Mesenchymal stem cell (in vitro differentiated cells and primary cell): ENCODE results near the gene GALNT18.

Experiments
- DNase-seq: peaks from one replicate; pipeline ENCODE4 v3.0.0-alpha.2; 2013
- H2AFZ ChIP-seq: one replicate; pipeline ENCODE4 v1.6.1; 2013; ENCODE audit warnings: low read depth, mild to moderate bottlenecking, control low read depth, inconsistent platforms, low read length, moderate library complexity
- H2AK5ac ChIP-seq: 2 replicates; pipeline ENCODE4 v1.6.1; 2013; ENCODE audit warnings: low read length, moderate library complexity, mild to moderate bottlenecking, inconsistent platforms; ENCODE audit not compliant: severe bottlenecking
- H2BK120ac ChIP-seq: one replicate; pipeline ENCODE4 v1.6.1; 2013; ENCODE audit warnings: low read depth, mild to moderate bottlenecking, inconsistent platforms, low read length, moderate library complexity
- H2BK12ac ChIP-seq, 2 experiments: one replicate each; pipeline ENCODE4 v1.6.1; 2013; ENCODE audit warnings: inconsistent platforms in 2 of 2, low read length in 2 of 2, mild to moderate bottlenecking in 2 of 2, moderate library complexity in 2 of 2, control low read depth in 1 of 2
- H2BK15ac ChIP-seq: one replicate; pipeline ENCODE4 v1.6.1; 2013; ENCODE audit warnings: mild to moderate bottlenecking, low read depth, inconsistent platforms; ENCODE audit not compliant: poor library complexity, severe bottlenecking
- H2BK5ac ChIP-seq: 2 replicates; pipeline ENCODE4 v1.6.1; 2013; ENCODE audit warnings: low read depth, mild to moderate bottlenecking, low read length, control low read depth, inconsistent platforms; ENCODE audit not compliant: poor library complexity, severe bottlenecking
- H3K14ac ChIP-seq, 2 experiments: one replicate each; pipeline ENCODE4 v1.6.1; 2013; ENCODE audit warnings: inconsistent platforms in 2 of 2, low read length in 2 of 2, control low read depth in 1 of 2, mild to moderate bottlenecking in 1 of 2, moderate library complexity in 1 of 2
- H3K18ac ChIP-seq, 2 experiments: one replicate each; pipeline ENCODE4 v1.6.1; 2013; ENCODE audit warnings: inconsistent platforms in 2 of 2, low read length in 2 of 2, control low read depth in 1 of 2, low read depth in 1 of 2, mild to moderate bottlenecking in 1 of 2
- H3K23ac ChIP-seq, 2 experiments: one replicate each; pipeline ENCODE4 v1.6.1; 2013; ENCODE audit warnings: inconsistent platforms in 2 of 2, low read length in 2 of 2, mild to moderate bottlenecking in 2 of 2, moderate library complexity in 2 of 2, control low read depth in 1 of 2
- H3K27ac ChIP-seq: 2 replicates; pipeline ENCODE4 v1.5.1; 2013; ENCODE audit warnings: mild to moderate bottlenecking, moderate library complexity, low read length, control low read depth, inconsistent platforms; ENCODE audit not compliant: poor library complexity, severe bottlenecking
- H3K27me3 ChIP-seq, 2 experiments: 2 replicates each; pipeline versions ENCODE4 v1.6.1 to v1.7.0; 2013; ENCODE audit warnings: low read length in 2 of 2, mild to moderate bottlenecking in 2 of 2, moderate library complexity in 2 of 2, control low read depth in 1 of 2, inconsistent platforms in 1 of 2; ENCODE audit not compliant: control insufficient read depth in 1 of 2, insufficient read depth in 1 of 2
- H3K36me3 ChIP-seq, 2 experiments: 2 replicates each; pipeline versions ENCODE4 v1.6.1 to v1.7.0; 2013; ENCODE audit warnings: low read length in 2 of 2, control low read depth in 1 of 2, inconsistent platforms in 1 of 2, low read depth in 1 of 2, mild to moderate bottlenecking in 1 of 2; ENCODE audit not compliant: insufficient read depth in 2 of 2, control insufficient read depth in 1 of 2
- H3K4ac ChIP-seq, 2 experiments: one replicate each; pipeline ENCODE4 v1.6.1; 2013; ENCODE audit warnings: inconsistent platforms in 2 of 2, low read length in 2 of 2, mild to moderate bottlenecking in 2 of 2, moderate library complexity in 2 of 2, control low read depth in 1 of 2, low read depth in 1 of 2
- H3K4me1 ChIP-seq: 2 replicates; pipeline ENCODE4 v1.6.1; 2013; ENCODE audit warnings: low read depth, low read length, control low read depth; ENCODE audit not compliant: control insufficient read depth, insufficient read depth
- H3K4me2 ChIP-seq: 2 replicates; pipeline ENCODE4 v1.6.1; 2013; ENCODE audit warnings: low read length, mild to moderate bottlenecking, inconsistent platforms; ENCODE audit not compliant: poor library complexity, severe bottlenecking
- H3K4me3 ChIP-seq, 2 experiments: 2 replicates each; pipeline versions ENCODE4 v1.5.1 to v1.7.0; 2013; ENCODE audit warnings: low read length in 2 of 2, mild to moderate bottlenecking in 2 of 2, control low read depth in 1 of 2, low read depth in 1 of 2; ENCODE audit not compliant: insufficient read depth in 1 of 2
- H3K79me1 ChIP-seq: replicated peaks from 2 replicates; pipeline ENCODE4 v1.6.1; 2013; ENCODE audit warnings: mild to moderate bottlenecking, control low read depth, low read length, inconsistent platforms; ENCODE audit not compliant: poor library complexity, severe bottlenecking
- H3K9ac ChIP-seq: 2 replicates; pipeline ENCODE4 v1.7.0; 2013; ENCODE audit warnings: mild to moderate bottlenecking, low read length, moderate library complexity
- H3K9me3 ChIP-seq: 2 replicates; pipeline ENCODE4 v1.7.0; 2013; ENCODE audit warnings: mild to moderate bottlenecking, low read length; ENCODE audit not compliant: control insufficient read depth
- H4K8ac ChIP-seq: one replicate; pipeline ENCODE4 v1.6.1; 2013; ENCODE audit warnings: inconsistent platforms, mild to moderate bottlenecking, low read length, moderate library complexity
- H4K91ac ChIP-seq: one replicate; pipeline ENCODE4 v1.6.1; 2013; ENCODE audit warnings: mild to moderate bottlenecking, low read length, inconsistent platforms
- WGBS: methylation state at CpG from one replicate; pipeline ENCODE4 v1.1.7; 2013; ENCODE audit warnings: mixed read lengths; 5-methylcytosine and 5-hydroxymethylcytosine counted together

GALNT18 gene

DNA sequence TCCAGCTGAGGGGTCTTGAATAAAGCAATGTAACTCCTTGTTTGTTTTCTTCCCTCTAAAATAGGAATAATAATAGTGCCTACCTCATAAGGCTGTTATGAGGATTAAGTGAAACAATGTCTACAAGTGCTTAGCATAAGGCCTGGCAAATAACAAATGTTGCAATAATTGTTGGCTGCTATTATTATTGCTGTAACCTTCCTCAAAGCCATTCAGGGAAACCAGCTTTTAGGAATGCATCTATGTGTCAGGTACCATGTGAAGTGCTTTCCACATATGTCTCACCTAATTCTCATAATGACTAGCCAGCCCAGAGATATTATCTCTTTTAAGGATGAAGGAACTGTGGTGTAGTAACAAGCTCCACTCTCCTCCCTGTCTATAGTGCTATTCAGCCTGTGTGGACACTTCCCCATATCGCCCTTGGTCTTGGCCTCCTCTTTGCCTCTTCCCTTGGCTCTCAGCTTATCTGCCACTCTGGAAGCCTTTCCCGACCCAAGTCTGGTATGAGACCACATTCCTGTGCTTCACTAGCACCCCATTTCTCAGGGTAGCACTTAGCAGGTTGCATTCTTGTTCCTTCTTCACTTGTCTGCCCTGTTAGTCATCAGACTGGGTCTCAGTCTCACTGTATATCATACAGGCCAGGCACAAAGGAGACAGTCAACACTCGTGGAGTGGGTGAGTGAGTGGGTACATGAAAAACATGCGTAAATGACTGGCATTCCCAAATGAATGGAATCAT lies 292.6 kb downstream of the GALNT18 start:
- H3K18ac ChIP-seq: no peak overlapping the region
- no peak overlapping the region for H3K23ac ChIP-seq
- no peaks in the 10 kb centered on the region for H3K36me3 ChIP-seq
- H2BK120ac ChIP-seq: no peak overlapping the region
- H3K4me1 ChIP-seq: no peaks in the 10 kb centered on the region
- H3K9ac ChIP-seq: no peak overlapping the region
- H3K4me3 ChIP-seq: no peak overlapping the region
- H2AK5ac ChIP-seq: no peak overlapping the region
- H2BK15ac ChIP-seq: no peak overlapping the region
- H2BK5ac ChIP-seq: no peak overlapping the region
- no peak for DNase-seq
- H3K4ac ChIP-seq: no peak overlapping the region
- no peak overlapping the region for H3K4me2 ChIP-seq
- H3K27me3 ChIP-seq: peaks cover 11 to 33% of the 10 kb centered on the region in 2 experiments
- H3K9me3 ChIP-seq: no peaks in the 10 kb centered on the region
- WGBS: 84% methylated on average over 4 of the region's 4 CpGs
- H3K27ac ChIP-seq: no peak overlapping the region
- H2AFZ ChIP-seq: no peak overlapping the region
- no peaks in the 10 kb centered on the region for H3K79me1 ChIP-seq
- no peak overlapping the region for H2BK12ac ChIP-seq
- H4K8ac ChIP-seq: no peak overlapping the region
- H4K91ac ChIP-seq: no peak overlapping the region
- H3K14ac ChIP-seq: no peak overlapping the region

GRCh38 chr11:11324090-11324489 lies 297.7 kb downstream of the GALNT18 start:
- Histone ChIP-seq H3K4me2 (no peak overlapping the region), H2AK5ac (no peak overlapping the region), H2BK120ac (no peak overlapping the region), H2BK5ac (no peak overlapping the region), H3K4me3 (no peak overlapping the region), H3K4ac (no peak overlapping the region), H3K9ac (no peak overlapping the region), H4K91ac (no peak overlapping the region), H3K79me1 (no peaks in the 10 kb centered on the region), H3K23ac (no peak overlapping the region), H4K8ac (no peak overlapping the region), H2BK12ac (no peak overlapping the region), H3K27ac (no peak overlapping the region), H2AFZ (no peak overlapping the region), H3K18ac (no peak overlapping the region), H2BK15ac (no peak overlapping the region), H3K14ac (no peak overlapping the region), H3K4me1 (no peaks in the 10 kb centered on the region), H3K27me3 (peaks cover 14 to 28% of the 10 kb centered on the region in 2 experiments), H3K9me3 (peaks cover 5% of the 10 kb centered on the region), H3K36me3 (no peaks in the 10 kb centered on the region)
- WGBS: 100% methylated on average over 1 of the region's 1 CpG
- DNase-seq: no peak

DNA sequence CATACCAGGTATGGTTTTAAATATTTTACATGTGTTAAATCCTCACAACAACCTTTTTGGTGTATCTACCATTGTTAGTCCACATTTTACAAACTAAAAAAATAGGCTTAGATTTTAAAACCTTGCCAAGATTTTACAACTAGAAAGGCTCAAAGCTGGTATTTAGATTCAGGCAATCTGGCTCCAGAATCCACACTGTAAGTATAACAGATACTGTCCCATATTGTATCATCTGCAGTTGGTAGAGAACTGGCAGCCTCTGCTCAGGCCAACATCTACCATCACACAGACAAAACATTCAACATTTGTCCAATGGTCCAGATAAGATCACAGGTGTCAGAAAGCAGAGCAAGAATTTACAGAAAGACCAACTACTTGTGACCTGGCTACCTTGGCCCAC lies 299.7 kb downstream of the GALNT18 start:
- no peak for DNase-seq

GRCh38 chr11:11320825-11321224 lies 301.0 kb downstream of the GALNT18 start:
- Histone ChIP-seq H2BK120ac (no peak overlapping the region), H2BK15ac (no peak overlapping the region), H3K9ac (no peak overlapping the region), H3K27me3 (peaks cover 8% of the 10 kb centered on the region in 2 experiments), H4K91ac (no peak overlapping the region), H3K36me3 (no peaks in the 10 kb centered on the region), H3K4me3 (no peak overlapping the region), H3K14ac (no peak overlapping the region), H2BK5ac (no peak overlapping the region), H2AK5ac (no peak overlapping the region), H3K4me1 (no peaks in the 10 kb centered on the region), H3K79me1 (no peaks in the 10 kb centered on the region), H3K4ac (no peak overlapping the region), H3K18ac (no peak overlapping the region), H3K9me3 (peaks cover 5% of the 10 kb centered on the region), H2AFZ (no peak overlapping the region), H4K8ac (no peak overlapping the region), H3K23ac (no peak overlapping the region), H3K27ac (no peak overlapping the region), H2BK12ac (no peak overlapping the region), H3K4me2 (no peak overlapping the region)
- 75% methylated on average over 1 of the region's 2 CpGs for WGBS
- no peak for DNase-seq

More for the DNA sequence above, 299.7 kb downstream of the GALNT18 start:
- Histone ChIP-seq H3K4ac (no peak overlapping the region), H2BK12ac (no peak overlapping the region), H3K4me1 (no peaks in the 10 kb centered on the region), H2BK15ac (no peak overlapping the region), H3K18ac (no peak overlapping the region), H2AK5ac (no peak overlapping the region), H2AFZ (no peak overlapping the region), H3K14ac (no peak overlapping the region), H3K27me3 (peaks cover 8 to 15% of the 10 kb centered on the region in 2 experiments), H3K9ac (no peak overlapping the region), H3K36me3 (no peaks in the 10 kb centered on the region), H3K23ac (no peak overlapping the region), H3K4me3 (no peak overlapping the region), H3K9me3 (peaks cover 5% of the 10 kb centered on the region), H3K4me2 (no peak overlapping the region), H4K91ac (no peak overlapping the region), H2BK120ac (no peak overlapping the region), H4K8ac (no peak overlapping the region), H3K79me1 (no peaks in the 10 kb centered on the region), H2BK5ac (no peak overlapping the region), H3K27ac (no peak overlapping the region)
